Loucy (cell line): ENCODE measurements around the gene SPPL3.
A peak's percentile ranks its signal among the peaks of the same experiment; 100 is the strongest.

Experiments
- H2AFZ ChIP-seq: fragments of 200-600 bp; sonication (generic); 2 replicates; pipeline ENCODE4 v1.6.0; 2016; ENCODE audit warnings: antibody characterized with exemption, mild to moderate bottlenecking, low read length, moderate library complexity
- H3F3A ChIP-seq: fragments of 200-600 bp; 2 replicates; pipeline ENCODE4 v1.6.0; 2016; ENCODE audit warnings: antibody characterized with exemption, low read depth, mild to moderate bottlenecking
- H3K27me3 ChIP-seq: fragments of 200-600 bp; sonication (generic); 2 replicates; pipeline ENCODE4 v1.6.1; 2014; ENCODE audit warnings: low read length, mild to moderate bottlenecking; ENCODE audit not compliant: insufficient read depth, poor library complexity, severe bottlenecking
- H3K36me3 ChIP-seq: fragments of 200-600 bp; sonication (generic); 2 replicates; pipeline ENCODE4 v1.6.1; 2016; ENCODE audit warnings: low read length; ENCODE audit not compliant: insufficient read depth
- H3K4me1 ChIP-seq: fragments of 200-600 bp; sonication (generic); 2 replicates; pipeline ENCODE4 v1.5.1; 2014; ENCODE audit warnings: low read length, mild to moderate bottlenecking; ENCODE audit not compliant: insufficient read depth, poor library complexity, severe bottlenecking
- H3K4me2 ChIP-seq: fragments of 200-600 bp; sonication (generic); 2 replicates; pipeline ENCODE4 v1.6.0; 2014; ENCODE audit warnings: antibody characterized with exemption, low read length, low read depth, mild to moderate bottlenecking; ENCODE audit not compliant: poor library complexity, severe bottlenecking
- H3K4me3 ChIP-seq: fragments of 200-600 bp; sonication (generic); 2 replicates; pipeline ENCODE4 v1.5.1; 2014; ENCODE audit warnings: low read length, mild to moderate bottlenecking, mixed read lengths; ENCODE audit not compliant: poor library complexity, severe bottlenecking
- H3K79me2 ChIP-seq: fragments of 200-600 bp; sonication (generic); 2 replicates; pipeline ENCODE4 v1.6.1; 2014; ENCODE audit warnings: low read length; ENCODE audit not compliant: insufficient read depth
- H3K9ac ChIP-seq: fragments of 200-600 bp; sonication (generic); 2 replicates; pipeline ENCODE4 v1.6.0; 2014; ENCODE audit warnings: mild to moderate bottlenecking, low read depth, low read length, moderate library complexity; ENCODE audit not compliant: poor library complexity, severe bottlenecking
- H3K9me2 ChIP-seq: fragments of 200-600 bp; sonication (generic); replicated peaks from 2 replicates; pipeline ENCODE4 v1.6.1; 2016; ENCODE audit warnings: low read depth, low read length, mixed read lengths
- H3K9me3 ChIP-seq: fragments of 200-600 bp; sonication (generic); 2 replicates; pipeline ENCODE4 v1.6.1; 2014; ENCODE audit warnings: mild to moderate bottlenecking, antibody characterized with exemption, low read length, low read depth; ENCODE audit not compliant: insufficient read depth
- H4K20me1 ChIP-seq: fragments of 200-600 bp; sonication (generic); 2 replicates; pipeline ENCODE4 v1.6.0; 2014; ENCODE audit warnings: antibody characterized with exemption, low read length, mild to moderate bottlenecking; ENCODE audit not compliant: insufficient read depth, poor library complexity, severe bottlenecking
- CTCF ChIP-seq: fragments of 200-600 bp; sonication (generic); conservative IDR thresholded peaks from 2 replicates; pipeline ENCODE4 v1.5.1; 2014; ENCODE audit warnings: mild to moderate bottlenecking, antibody characterized with exemption, low read length
- EZH2phosphoT487 ChIP-seq: fragments of 200-600 bp; IDR thresholded peaks from 2 replicates; pipeline ENCODE4 v1.6.1; 2018; ENCODE audit warnings: antibody characterized with exemption, mild to moderate bottlenecking, moderate library complexity, borderline replicate concordance

The SPPL3 gene

GRCh38 chr12:120774169-120774916, 129.8 kb downstream of the SPPL3 start:
- TF ChIP-seq EZH2phosphoT487, result no peak

GRCh38 chr12:120771097-120771496, 133.1 kb downstream of the SPPL3 start:
- H3K4me1 ChIP-seq, result peaks cover 13% of the 10 kb centered on the region
- H3K4me3 ChIP-seq, result no peak overlapping the region
- no peak overlapping the region for H3K4me2 ChIP-seq
- H3K9ac ChIP-seq, result no peak overlapping the region
- no peaks in the 10 kb centered on the region for H3F3A ChIP-seq
- H2AFZ ChIP-seq, result no peak overlapping the region
- no peaks in the 10 kb centered on the region for H3K9me3 ChIP-seq
- peaks cover 5% of the 10 kb centered on the region for H4K20me1 ChIP-seq
- H3K27me3 ChIP-seq, result no peaks in the 10 kb centered on the region
- H3K36me3 ChIP-seq, result peaks cover 48% of the 10 kb centered on the region; the same call in 1 of the 2 replicates
- no peaks in the 10 kb centered on the region for H3K9me2 ChIP-seq
- no peaks in the 10 kb centered on the region for H3K79me2 ChIP-seq
- TF ChIP-seq EZH2phosphoT487 (no peak), CTCF (no peak)

More at GRCh38 chr12:120774169-120774916, 129.8 kb downstream of the SPPL3 start:
- H3K4me3 ChIP-seq, result no peak overlapping the region
- H3K9ac ChIP-seq, result peak overlapping the region; percentile 40
- H3K9me3 ChIP-seq, result no peaks in the 10 kb centered on the region
- H3K4me1 ChIP-seq, result peaks cover 13% of the 10 kb centered on the region
- no peaks in the 10 kb centered on the region for H3K9me2 ChIP-seq
- H3F3A ChIP-seq, result no peaks in the 10 kb centered on the region
- no peaks in the 10 kb centered on the region for H3K27me3 ChIP-seq
- peak overlapping the region; percentile 40 for H3K4me2 ChIP-seq
- H4K20me1 ChIP-seq, result peaks cover 5% of the 10 kb centered on the region
- H2AFZ ChIP-seq, result no peak overlapping the region
- no peaks in the 10 kb centered on the region for H3K79me2 ChIP-seq
- H3K36me3 ChIP-seq, result peaks cover 33% of the 10 kb centered on the region; the same call in 1 of the 2 replicates

GRCh38 chr12:120767071-120768024, 136.8 kb downstream of the SPPL3 start:
- Histone ChIP-seq H3K9me2 (no peaks in the 10 kb centered on the region), H3K9ac (no peak overlapping the region), H4K20me1 (no peaks in the 10 kb centered on the region), H3K36me3 (peaks cover 66% of the 10 kb centered on the region; the same call in 1 of the 2 replicates), H3K4me3 (no peak overlapping the region), H3K9me3 (no peaks in the 10 kb centered on the region), H3K4me2 (no peak overlapping the region), H3K79me2 (no peaks in the 10 kb centered on the region), H3K27me3 (no peaks in the 10 kb centered on the region), H3F3A (no peaks in the 10 kb centered on the region), H3K4me1 (no peaks in the 10 kb centered on the region), H2AFZ (no peak overlapping the region)
- no peak for TF ChIP-seq EZH2phosphoT487
- no peak for TF ChIP-seq CTCF
